GM23338 (cell line): ENCODE results near the gene EPAS1. TPM values are rescaled to one million over a fixed set of nuclear protein-coding genes. Genes with fewer than 3 reads are reported as not detected.

ENCODE experiments used
- ATAC-seq: fragments of 200-7000 bp; cut with Tn5 transposase; 3 replicates; pipeline ENCODE4 v1.9.1; 2020
- DNase-seq: peaks from one replicate; pipeline ENCODE4 v3.0.0-alpha.2; 2015; ENCODE audit warnings: low spot score
- H2AFZ ChIP-seq: fragments of 200-600 bp; sonication (generic); 2 replicates; pipeline ENCODE4 v1.8.0; 2016; ENCODE audit warnings: antibody characterized with exemption, mild to moderate bottlenecking, moderate library complexity
- H3F3A ChIP-seq: fragments of 200-600 bp; sonication (generic); replicated peaks from 2 replicates; pipeline ENCODE4 v1.8.0; 2017; ENCODE audit warnings: antibody characterized with exemption, mixed run types, low read depth
- H3K27ac ChIP-seq: fragments of 200-600 bp; sonication (generic); 2 replicates; pipeline ENCODE4 v1.6.1; 2016; ENCODE audit warnings: low read depth
- H3K27me3 ChIP-seq: fragments of 200-600 bp; sonication (generic); 2 replicates; pipeline ENCODE4 v1.8.0; 2016; ENCODE audit warnings: mild to moderate bottlenecking, mixed run types, moderate library complexity; ENCODE audit not compliant: insufficient read depth
- H3K36me3 ChIP-seq: fragments of 200-600 bp; sonication (generic); 2 replicates; pipeline ENCODE4 v1.8.0; 2016; ENCODE audit warnings: mild to moderate bottlenecking; ENCODE audit not compliant: insufficient read depth
- H3K4me1 ChIP-seq: fragments of 200-600 bp; sonication (generic); 2 replicates; pipeline ENCODE4 v1.8.0; 2016; ENCODE audit warnings: mild to moderate bottlenecking, moderate library complexity; ENCODE audit not compliant: insufficient read depth
- H3K4me2 ChIP-seq: fragments of 200-600 bp; sonication (generic); 2 replicates; pipeline ENCODE4 v1.7.1; 2017; ENCODE audit warnings: mixed run types
- H3K4me3 ChIP-seq: fragments of 200-600 bp; sonication (generic); 2 replicates; pipeline ENCODE4 v1.6.1; 2016; ENCODE audit warnings: mixed run types
- H3K79me2 ChIP-seq: fragments of 200-600 bp; sonication (generic); replicated peaks from 2 replicates; pipeline ENCODE4 v1.8.0; 2017; ENCODE audit warnings: mild to moderate bottlenecking; ENCODE audit not compliant: insufficient read depth
- H3K9me2 ChIP-seq: fragments of 200-600 bp; sonication (generic); 2 replicates; pipeline ENCODE4 v1.8.0; 2017; ENCODE audit not compliant: insufficient read depth
- H4K20me1 ChIP-seq: fragments of 200-600 bp; sonication (generic); replicated peaks from 2 replicates; pipeline ENCODE4 v1.8.0; 2017; ENCODE audit warnings: mild to moderate bottlenecking; ENCODE audit not compliant: insufficient read depth
- H3K27ac Mint-ChIP-seq: 2 replicates; pipeline ENCODE4 v1.8.0; 2020; ENCODE audit warnings: inconsistent platforms, mild to moderate bottlenecking, moderate library complexity, mixed read lengths
- H3K27me3 Mint-ChIP-seq: 3 replicates; pipeline ENCODE4 v1.8.0; 2022; ENCODE audit warnings: low read depth, mild to moderate bottlenecking, moderate library complexity, mixed read lengths, inconsistent platforms; ENCODE audit not compliant: insufficient read depth, poor library complexity
- H3K36me3 Mint-ChIP-seq: 3 replicates; pipeline ENCODE4 v1.8.0; 2021; ENCODE audit warnings: low read depth, mild to moderate bottlenecking, inconsistent platforms, moderate library complexity, mixed read lengths
- H3K4me1 Mint-ChIP-seq: 3 replicates; pipeline ENCODE4 v1.8.0; 2020; ENCODE audit warnings: mild to moderate bottlenecking, inconsistent platforms, mixed read lengths
- H3K4me3 Mint-ChIP-seq: 3 replicates; pipeline ENCODE4 v1.8.0; 2021; ENCODE audit warnings: moderate library complexity, mild to moderate bottlenecking, inconsistent platforms, mixed read lengths
- H3K9me3 Mint-ChIP-seq: 3 replicates; pipeline ENCODE4 v1.8.0; 2020; ENCODE audit warnings: moderate library complexity, mild to moderate bottlenecking, inconsistent platforms, mixed read lengths
- CREB1 ChIP-seq: fragments of 250-450 bp; sonication (Bioruptor Pico); IDR thresholded peaks from 2 replicates; pipeline ENCODE4 v1.5.0; 2020; ENCODE audit warnings: low read depth, mild to moderate bottlenecking, moderate library complexity
- EZH2 ChIP-seq: fragments of 200-600 bp; sonication (generic); IDR thresholded peaks from one replicate; pipeline ENCODE4 v1.8.0; 2017; ENCODE audit warnings: antibody characterized with exemption, mild to moderate bottlenecking, low read depth; ENCODE audit not compliant: unreplicated experiment
- EZH2phosphoT487 ChIP-seq: fragments of 200-600 bp; sonication (generic); IDR thresholded peaks from one replicate; pipeline ENCODE4 v1.8.1; 2018; ENCODE audit warnings: antibody characterized with exemption; ENCODE audit not compliant: unreplicated experiment
- JUNB ChIP-seq: IDR thresholded peaks from one replicate; pipeline ENCODE4 v1.6.1; 2016; ENCODE audit warnings: antibody characterized with exemption; ENCODE audit not compliant: unreplicated experiment
- NANOG ChIP-seq: IDR thresholded peaks from 2 replicates; pipeline ENCODE4 v1.6.1; 2016; ENCODE audit warnings: antibody characterized with exemption, borderline replicate concordance
- POLR2AphosphoS5 ChIP-seq: IDR thresholded peaks from 2 replicates; pipeline ENCODE4 v1.6.1; 2016; ENCODE audit warnings: antibody characterized with exemption, low read depth
- STAT1 ChIP-seq: IDR thresholded peaks from one replicate; pipeline ENCODE4 v1.6.1; 2016; ENCODE audit warnings: antibody characterized with exemption; ENCODE audit not compliant: unreplicated experiment
- ZNF114 ChIP-seq: fragments of 250-450 bp; sonication (Bioruptor Pico); IDR thresholded peaks from 2 replicates; pipeline ENCODE4 v1.5.0; 2020; ENCODE audit warnings: mild to moderate bottlenecking, moderate library complexity
- ZNF331 ChIP-seq: fragments of 250-450 bp; sonication (Bioruptor Pico); IDR thresholded peaks from 2 replicates; pipeline ENCODE4 v1.5.0; 2020; ENCODE audit warnings: low read depth, mild to moderate bottlenecking, moderate library complexity
- polyA plus RNA-seq: library from polyadenylated mRNA; unstranded; fragments of >200 nt; fragmentation: Nextera tagmentation; extraction: Ambion mirVana; gene quantifications from 2 replicates; pipeline ENCODE4 v1.2.1, GENCODE V29; 2016
- total RNA-seq: library from RNA; depleted of rRNA; stranded (reverse); fragments of >200 nt; shearing (Covaris generic); gene quantifications from 2 replicates; pipeline ENCODE4 v1.2.3, GENCODE V29; 2014
- TF ChIP-seq, protein P1 (sequence below), 2 experiments: fragments of 200-600 bp in 1 of 2; sonication (generic) in 1 of 2; conservative IDR thresholded peaks; 2 replicates each; pipeline versions ENCODE4 v1.5.1 to v1.6.1; 2016 to 2017; ENCODE audit warnings: antibody characterized with exemption in 2 of 2, low read depth in 2 of 2, mild to moderate bottlenecking in 2 of 2, moderate library complexity in 1 of 2
- TF ChIP-seq, protein P2 (sequence below): IDR thresholded peaks from one replicate; pipeline ENCODE4 v1.6.1; 2018; ENCODE audit warnings: antibody characterized with exemption; ENCODE audit not compliant: unreplicated experiment
- TF ChIP-seq, protein P3 (sequence below): fragments of 250-450 bp; sonication (Bioruptor Pico); IDR thresholded peaks from 2 replicates; pipeline ENCODE4 v1.5.0; 2020; ENCODE audit warnings: mild to moderate bottlenecking, moderate library complexity
- TF ChIP-seq, protein P4 (sequence below): IDR thresholded peaks from 2 replicates; pipeline ENCODE4 v1.6.1; 2016; ENCODE audit warnings: antibody characterized with exemption

EPAS1 gene
- total and polyA plus RNA-seq, 2 experiments from 2014 or later = 0.68 to 5.4 TPM

DNA sequence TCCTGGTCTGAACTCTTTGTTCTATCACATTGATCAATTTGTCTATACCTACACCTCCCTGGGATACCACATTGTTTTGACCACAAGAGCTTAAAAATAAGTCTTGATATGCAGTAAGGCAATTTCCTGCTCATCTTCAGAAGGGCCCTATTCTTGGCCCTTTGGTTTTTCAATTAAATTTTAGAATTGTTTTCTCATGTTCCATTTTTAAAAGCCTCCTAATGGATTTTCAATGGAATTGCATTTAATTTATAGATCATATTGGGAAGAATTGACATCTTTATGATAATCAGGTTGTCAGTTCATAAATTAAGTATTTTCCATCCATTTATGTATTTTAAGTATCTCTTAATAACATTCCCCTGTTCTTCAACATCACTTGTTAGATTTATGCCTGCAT, 47.6 kb upstream of the EPAS1 start:
- TF ChIP-seq EZH2 = no peak
- no peak for TF ChIP-seq STAT1
- TF ChIP-seq ZNF114 (CRISPR knock-in tag) = no peak
- no peak for TF ChIP-seq NANOG
- TF ChIP-seq ZNF331 (CRISPR knock-in tag) = no peak
- TF ChIP-seq, protein P1, sequence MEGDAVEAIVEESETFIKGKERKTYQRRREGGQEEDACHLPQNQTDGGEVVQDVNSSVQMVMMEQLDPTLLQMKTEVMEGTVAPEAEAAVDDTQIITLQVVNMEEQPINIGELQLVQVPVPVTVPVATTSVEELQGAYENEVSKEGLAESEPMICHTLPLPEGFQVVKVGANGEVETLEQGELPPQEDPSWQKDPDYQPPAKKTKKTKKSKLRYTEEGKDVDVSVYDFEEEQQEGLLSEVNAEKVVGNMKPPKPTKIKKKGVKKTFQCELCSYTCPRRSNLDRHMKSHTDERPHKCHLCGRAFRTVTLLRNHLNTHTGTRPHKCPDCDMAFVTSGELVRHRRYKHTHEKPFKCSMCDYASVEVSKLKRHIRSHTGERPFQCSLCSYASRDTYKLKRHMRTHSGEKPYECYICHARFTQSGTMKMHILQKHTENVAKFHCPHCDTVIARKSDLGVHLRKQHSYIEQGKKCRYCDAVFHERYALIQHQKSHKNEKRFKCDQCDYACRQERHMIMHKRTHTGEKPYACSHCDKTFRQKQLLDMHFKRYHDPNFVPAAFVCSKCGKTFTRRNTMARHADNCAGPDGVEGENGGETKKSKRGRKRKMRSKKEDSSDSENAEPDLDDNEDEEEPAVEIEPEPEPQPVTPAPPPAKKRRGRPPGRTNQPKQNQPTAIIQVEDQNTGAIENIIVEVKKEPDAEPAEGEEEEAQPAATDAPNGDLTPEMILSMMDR (conservative IDR thresholded peaks at IDR 0.05; ENCODE audit: low read depth in 2 of 2) = no peak; a peak in 1 of 4 replicates
- TF ChIP-seq, protein P2, sequence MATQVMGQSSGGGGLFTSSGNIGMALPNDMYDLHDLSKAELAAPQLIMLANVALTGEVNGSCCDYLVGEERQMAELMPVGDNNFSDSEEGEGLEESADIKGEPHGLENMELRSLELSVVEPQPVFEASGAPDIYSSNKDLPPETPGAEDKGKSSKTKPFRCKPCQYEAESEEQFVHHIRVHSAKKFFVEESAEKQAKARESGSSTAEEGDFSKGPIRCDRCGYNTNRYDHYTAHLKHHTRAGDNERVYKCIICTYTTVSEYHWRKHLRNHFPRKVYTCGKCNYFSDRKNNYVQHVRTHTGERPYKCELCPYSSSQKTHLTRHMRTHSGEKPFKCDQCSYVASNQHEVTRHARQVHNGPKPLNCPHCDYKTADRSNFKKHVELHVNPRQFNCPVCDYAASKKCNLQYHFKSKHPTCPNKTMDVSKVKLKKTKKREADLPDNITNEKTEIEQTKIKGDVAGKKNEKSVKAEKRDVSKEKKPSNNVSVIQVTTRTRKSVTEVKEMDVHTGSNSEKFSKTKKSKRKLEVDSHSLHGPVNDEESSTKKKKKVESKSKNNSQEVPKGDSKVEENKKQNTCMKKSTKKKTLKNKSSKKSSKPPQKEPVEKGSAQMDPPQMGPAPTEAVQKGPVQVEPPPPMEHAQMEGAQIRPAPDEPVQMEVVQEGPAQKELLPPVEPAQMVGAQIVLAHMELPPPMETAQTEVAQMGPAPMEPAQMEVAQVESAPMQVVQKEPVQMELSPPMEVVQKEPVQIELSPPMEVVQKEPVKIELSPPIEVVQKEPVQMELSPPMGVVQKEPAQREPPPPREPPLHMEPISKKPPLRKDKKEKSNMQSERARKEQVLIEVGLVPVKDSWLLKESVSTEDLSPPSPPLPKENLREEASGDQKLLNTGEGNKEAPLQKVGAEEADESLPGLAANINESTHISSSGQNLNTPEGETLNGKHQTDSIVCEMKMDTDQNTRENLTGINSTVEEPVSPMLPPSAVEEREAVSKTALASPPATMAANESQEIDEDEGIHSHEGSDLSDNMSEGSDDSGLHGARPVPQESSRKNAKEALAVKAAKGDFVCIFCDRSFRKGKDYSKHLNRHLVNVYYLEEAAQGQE = no peak
- TF ChIP-seq JUNB = no peak
- no peak for TF ChIP-seq CREB1 (CRISPR knock-in tag)
- no peak for TF ChIP-seq EZH2phosphoT487
- TF ChIP-seq, protein P3, sequence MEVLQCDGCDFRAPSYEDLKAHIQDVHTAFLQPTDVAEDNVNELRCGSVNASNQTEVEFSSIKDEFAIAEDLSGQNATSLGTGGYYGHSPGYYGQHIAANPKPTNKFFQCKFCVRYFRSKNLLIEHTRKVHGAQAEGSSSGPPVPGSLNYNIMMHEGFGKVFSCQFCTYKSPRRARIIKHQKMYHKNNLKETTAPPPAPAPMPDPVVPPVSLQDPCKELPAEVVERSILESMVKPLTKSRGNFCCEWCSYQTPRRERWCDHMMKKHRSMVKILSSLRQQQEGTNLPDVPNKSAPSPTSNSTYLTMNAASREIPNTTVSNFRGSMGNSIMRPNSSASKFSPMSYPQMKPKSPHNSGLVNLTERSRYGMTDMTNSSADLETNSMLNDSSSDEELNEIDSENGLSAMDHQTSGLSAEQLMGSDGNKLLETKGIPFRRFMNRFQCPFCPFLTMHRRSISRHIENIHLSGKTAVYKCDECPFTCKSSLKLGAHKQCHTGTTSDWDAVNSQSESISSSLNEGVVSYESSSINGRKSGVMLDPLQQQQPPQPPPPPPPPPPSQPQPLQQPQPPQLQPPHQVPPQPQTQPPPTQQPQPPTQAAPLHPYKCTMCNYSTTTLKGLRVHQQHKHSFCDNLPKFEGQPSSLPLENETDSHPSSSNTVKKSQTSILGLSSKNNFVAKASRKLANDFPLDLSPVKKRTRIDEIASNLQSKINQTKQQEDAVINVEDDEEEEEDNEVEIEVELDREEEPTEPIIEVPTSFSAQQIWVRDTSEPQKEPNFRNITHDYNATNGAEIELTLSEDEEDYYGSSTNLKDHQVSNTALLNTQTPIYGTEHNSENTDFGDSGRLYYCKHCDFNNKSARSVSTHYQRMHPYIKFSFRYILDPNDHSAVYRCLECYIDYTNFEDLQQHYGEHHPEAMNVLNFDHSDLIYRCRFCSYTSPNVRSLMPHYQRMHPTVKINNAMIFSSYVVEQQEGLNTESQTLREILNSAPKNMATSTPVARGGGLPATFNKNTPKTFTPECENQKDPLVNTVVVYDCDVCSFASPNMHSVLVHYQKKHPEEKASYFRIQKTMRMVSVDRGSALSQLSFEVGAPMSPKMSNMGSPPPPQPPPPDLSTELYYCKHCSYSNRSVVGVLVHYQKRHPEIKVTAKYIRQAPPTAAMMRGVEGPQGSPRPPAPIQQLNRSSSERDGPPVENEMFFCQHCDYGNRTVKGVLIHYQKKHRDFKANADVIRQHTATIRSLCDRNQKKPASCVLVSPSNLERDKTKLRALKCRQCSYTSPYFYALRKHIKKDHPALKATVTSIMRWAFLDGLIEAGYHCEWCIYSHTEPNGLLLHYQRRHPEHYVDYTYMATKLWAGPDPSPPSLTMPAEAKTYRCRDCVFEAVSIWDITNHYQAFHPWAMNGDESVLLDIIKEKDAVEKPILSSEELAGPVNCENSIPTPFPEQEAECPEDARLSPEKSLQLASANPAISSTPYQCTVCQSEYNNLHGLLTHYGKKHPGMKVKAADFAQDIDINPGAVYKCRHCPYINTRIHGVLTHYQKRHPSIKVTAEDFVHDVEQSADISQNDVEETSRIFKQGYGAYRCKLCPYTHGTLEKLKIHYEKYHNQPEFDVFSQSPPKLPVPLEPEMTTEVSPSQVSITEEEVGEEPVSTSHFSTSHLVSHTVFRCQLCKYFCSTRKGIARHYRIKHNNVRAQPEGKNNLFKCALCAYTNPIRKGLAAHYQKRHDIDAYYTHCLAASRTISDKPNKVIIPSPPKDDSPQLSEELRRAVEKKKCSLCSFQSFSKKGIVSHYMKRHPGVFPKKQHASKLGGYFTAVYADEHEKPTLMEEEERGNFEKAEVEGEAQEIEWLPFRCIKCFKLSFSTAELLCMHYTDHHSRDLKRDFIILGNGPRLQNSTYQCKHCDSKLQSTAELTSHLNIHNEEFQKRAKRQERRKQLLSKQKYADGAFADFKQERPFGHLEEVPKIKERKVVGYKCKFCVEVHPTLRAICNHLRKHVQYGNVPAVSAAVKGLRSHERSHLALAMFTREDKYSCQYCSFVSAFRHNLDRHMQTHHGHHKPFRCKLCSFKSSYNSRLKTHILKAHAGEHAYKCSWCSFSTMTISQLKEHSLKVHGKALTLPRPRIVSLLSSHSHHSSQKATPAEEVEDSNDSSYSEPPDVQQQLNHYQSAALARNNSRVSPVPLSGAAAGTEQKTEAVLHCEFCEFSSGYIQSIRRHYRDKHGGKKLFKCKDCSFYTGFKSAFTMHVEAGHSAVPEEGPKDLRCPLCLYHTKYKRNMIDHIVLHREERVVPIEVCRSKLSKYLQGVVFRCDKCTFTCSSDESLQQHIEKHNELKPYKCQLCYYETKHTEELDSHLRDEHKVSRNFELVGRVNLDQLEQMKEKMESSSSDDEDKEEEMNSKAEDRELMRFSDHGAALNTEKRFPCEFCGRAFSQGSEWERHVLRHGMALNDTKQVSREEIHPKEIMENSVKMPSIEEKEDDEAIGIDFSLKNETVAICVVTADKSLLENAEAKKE (CRISPR knock-in tag) = no peak
- TF ChIP-seq, protein P4, sequence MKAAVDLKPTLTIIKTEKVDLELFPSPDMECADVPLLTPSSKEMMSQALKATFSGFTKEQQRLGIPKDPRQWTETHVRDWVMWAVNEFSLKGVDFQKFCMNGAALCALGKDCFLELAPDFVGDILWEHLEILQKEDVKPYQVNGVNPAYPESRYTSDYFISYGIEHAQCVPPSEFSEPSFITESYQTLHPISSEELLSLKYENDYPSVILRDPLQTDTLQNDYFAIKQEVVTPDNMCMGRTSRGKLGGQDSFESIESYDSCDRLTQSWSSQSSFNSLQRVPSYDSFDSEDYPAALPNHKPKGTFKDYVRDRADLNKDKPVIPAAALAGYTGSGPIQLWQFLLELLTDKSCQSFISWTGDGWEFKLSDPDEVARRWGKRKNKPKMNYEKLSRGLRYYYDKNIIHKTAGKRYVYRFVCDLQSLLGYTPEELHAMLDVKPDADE = no peak
- no peak for TF ChIP-seq POLR2AphosphoS5
- Mint-ChIP-seq H3K9me3 (peaks cover 7% of the 10 kb centered on the region; the same call in 2 of the 3 replicates), H3K27me3 (peaks cover 9% of the 10 kb centered on the region), H3K4me3 (no peak overlapping the region), H3K36me3 (no peaks in the 10 kb centered on the region), H3K27ac (no peak overlapping the region), H3K4me1 (no peaks in the 10 kb centered on the region)
- H3K79me2 ChIP-seq = no peaks in the 10 kb centered on the region
- no peaks in the 10 kb centered on the region for H3K4me1 ChIP-seq
- no peak for ATAC-seq
- H3F3A ChIP-seq = no peaks in the 10 kb centered on the region
- H3K27ac ChIP-seq = no peak overlapping the region
- H3K36me3 ChIP-seq = no peaks in the 10 kb centered on the region
- no peak overlapping the region for H3K4me2 ChIP-seq
- H4K20me1 ChIP-seq = no peaks in the 10 kb centered on the region
- DNase-seq = no peak
- H3K9me2 ChIP-seq = no peaks in the 10 kb centered on the region
- H2AFZ ChIP-seq = no peak overlapping the region
- no peaks in the 10 kb centered on the region for H3K27me3 ChIP-seq
- H3K4me3 ChIP-seq = no peak overlapping the region
